ENCODE measurements around the gene METAP1D. TPM values are rescaled to one million over a fixed set of nuclear protein-coding genes. Genes with fewer than 3 reads are reported as not detected.
A peak's percentile ranks its signal among the peaks of the same experiment; 100 is the strongest.

Gene METAP1D
- total and polyA plus RNA-seq, 2 donors from 2014 or later, result 4.0 to 6.2 TPM

GRCh38 chr2:172084645-172085459, 85.1 kb downstream of the METAP1D start:
- no peak overlapping the region for H3K27ac ChIP-seq (ENCODE audit: low read depth in 2 of 2, low read length in 2 of 2)
- peak; percentile 90 to 95 (median 93) for DNase-seq
- no peaks in the 10 kb centered on the region for H3K36me3 ChIP-seq (ENCODE audit: control insufficient read depth in 2 of 3, insufficient read depth in 3 of 3, low read length in 3 of 3)
- no peak for FAIRE-seq
- intact Hi-C loops (cut with DNase I), result no loop called here
- H3K9me3 ChIP-seq (ENCODE audit: control insufficient read depth in 2 of 3, insufficient read depth in 1 of 3, low read length in 3 of 3), result peaks cover 0 to 4% (median 0%) of the 10 kb centered on the region in 3 donors
- peaks cover 92% of the 10 kb centered on the region for H3K27me3 ChIP-seq (ENCODE audit: control insufficient read depth, insufficient read depth, low read length)
- no peak overlapping the region for H3K9ac ChIP-seq (ENCODE audit: low read length in 3 of 3)
- no peak for TF ChIP-seq CTCF (IDR thresholded peaks at IDR 0.05; ENCODE audit: borderline replicate concordance, extremely low read depth, insufficient read depth)
- peaks cover 0 to 20% (median 0%) of the 10 kb centered on the region in 3 donors for H3K4me1 ChIP-seq (ENCODE audit: control insufficient read depth in 2 of 3, insufficient read depth in 2 of 3, low read depth in 1 of 3, low read length in 3 of 3)
- peak overlapping the region in 1 of 3 donors; percentile 20 for H3K4me3 ChIP-seq (ENCODE audit: low read length in 3 of 3)

GRCh38 chr2:172085460-172086159, 85.9 kb downstream of the METAP1D start, which contains the start of gene DLX1:
DLX1 (plus strand) TSS chr2:172085507; CDS start chr2:172085678, 171 bp downstream.
- Histone ChIP-seq H3K36me3 (ENCODE audit: control insufficient read depth in 2 of 3, insufficient read depth in 3 of 3, low read length in 3 of 3) (no peaks in the 10 kb centered on the region), H3K27ac (ENCODE audit: low read depth in 2 of 2, low read length in 2 of 2) (no peak within 1 kb of the TSS), H3K4me1 (ENCODE audit: control insufficient read depth in 2 of 3, insufficient read depth in 2 of 3, low read depth in 1 of 3, low read length in 3 of 3) (peaks cover 0 to 20% (median 0%) of the 10 kb centered on the region in 3 donors), H3K9ac (ENCODE audit: low read length in 3 of 3) (no peak within 1 kb of the TSS), H3K4me3 (ENCODE audit: low read length in 3 of 3) (peak within 1 kb of the TSS in 1 of 3 donors; percentile 20), H3K27me3 (ENCODE audit: control insufficient read depth, insufficient read depth, low read length) (peaks cover 90% of the 10 kb centered on the region), H3K9me3 (ENCODE audit: control insufficient read depth in 2 of 3, insufficient read depth in 1 of 3, low read length in 3 of 3) (peaks cover 0 to 4% (median 0%) of the 10 kb centered on the region in 3 donors)
- DNase-seq (peak in 3 of 5 donors; percentile 26 to 68 (median 66)), FAIRE-seq (no peak)
- no peak for TF ChIP-seq CTCF (IDR thresholded peaks at IDR 0.05; ENCODE audit: borderline replicate concordance, extremely low read depth, insufficient read depth)
- intact Hi-C loops (cut with DNase I), result no loop called here

GRCh38 chr2:172086241-172087206, 86.8 kb downstream of the METAP1D start:
- H3K9me3 ChIP-seq (ENCODE audit: control insufficient read depth in 2 of 3, insufficient read depth in 1 of 3, low read length in 3 of 3), result peaks cover 0 to 4% (median 0%) of the 10 kb centered on the region in 3 donors
- no peak overlapping the region for H3K4me3 ChIP-seq (ENCODE audit: low read length in 3 of 3)
- peaks cover 0 to 18% (median 0%) of the 10 kb centered on the region in 3 donors for H3K4me1 ChIP-seq (ENCODE audit: control insufficient read depth in 2 of 3, insufficient read depth in 2 of 3, low read depth in 1 of 3, low read length in 3 of 3)
- peaks cover 88% of the 10 kb centered on the region for H3K27me3 ChIP-seq (ENCODE audit: control insufficient read depth, insufficient read depth, low read length)
- DNase-seq, result peak; percentile 57 to 81 (median 71)
- intact Hi-C loops (cut with DNase I), result no loop called here
- H3K27ac ChIP-seq (ENCODE audit: low read depth in 2 of 2, low read length in 2 of 2), result no peak overlapping the region
- no peak overlapping the region for H3K9ac ChIP-seq (ENCODE audit: low read length in 3 of 3)
- TF ChIP-seq CTCF (IDR thresholded peaks at IDR 0.05; ENCODE audit: borderline replicate concordance, extremely low read depth, insufficient read depth), result no peak
- H3K36me3 ChIP-seq (ENCODE audit: control insufficient read depth in 2 of 3, insufficient read depth in 3 of 3, low read length in 3 of 3), result no peaks in the 10 kb centered on the region
- FAIRE-seq, result no peak
